Measurements from ENCODE around the gene ELP4.

GRCh38 chr11:31722754-31723153 is 213.2 kb downstream of the ELP4 start:
- TF ChIP-seq EZH2 (IDR thresholded peaks at IDR 0.05; ENCODE audit: borderline replicate concordance), result no peak
- TF ChIP-seq, protein P1, sequence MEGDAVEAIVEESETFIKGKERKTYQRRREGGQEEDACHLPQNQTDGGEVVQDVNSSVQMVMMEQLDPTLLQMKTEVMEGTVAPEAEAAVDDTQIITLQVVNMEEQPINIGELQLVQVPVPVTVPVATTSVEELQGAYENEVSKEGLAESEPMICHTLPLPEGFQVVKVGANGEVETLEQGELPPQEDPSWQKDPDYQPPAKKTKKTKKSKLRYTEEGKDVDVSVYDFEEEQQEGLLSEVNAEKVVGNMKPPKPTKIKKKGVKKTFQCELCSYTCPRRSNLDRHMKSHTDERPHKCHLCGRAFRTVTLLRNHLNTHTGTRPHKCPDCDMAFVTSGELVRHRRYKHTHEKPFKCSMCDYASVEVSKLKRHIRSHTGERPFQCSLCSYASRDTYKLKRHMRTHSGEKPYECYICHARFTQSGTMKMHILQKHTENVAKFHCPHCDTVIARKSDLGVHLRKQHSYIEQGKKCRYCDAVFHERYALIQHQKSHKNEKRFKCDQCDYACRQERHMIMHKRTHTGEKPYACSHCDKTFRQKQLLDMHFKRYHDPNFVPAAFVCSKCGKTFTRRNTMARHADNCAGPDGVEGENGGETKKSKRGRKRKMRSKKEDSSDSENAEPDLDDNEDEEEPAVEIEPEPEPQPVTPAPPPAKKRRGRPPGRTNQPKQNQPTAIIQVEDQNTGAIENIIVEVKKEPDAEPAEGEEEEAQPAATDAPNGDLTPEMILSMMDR (IDR thresholded peaks at IDR 0.05; ENCODE audit: poor library complexity), result no peak
